GM12801 (cell line): Measurements from ENCODE around the gene HIPK2.

ENCODE experiments used
- TF ChIP-seq, protein P1 (sequence below): IDR thresholded peaks from one replicate; pipeline ENCODE4 v1.5.1; 2011; ENCODE audit warnings: control low read depth; ENCODE audit not compliant: insufficient read length; ENCODE audit errors: extremely low read depth

The HIPK2 gene

DNA sequence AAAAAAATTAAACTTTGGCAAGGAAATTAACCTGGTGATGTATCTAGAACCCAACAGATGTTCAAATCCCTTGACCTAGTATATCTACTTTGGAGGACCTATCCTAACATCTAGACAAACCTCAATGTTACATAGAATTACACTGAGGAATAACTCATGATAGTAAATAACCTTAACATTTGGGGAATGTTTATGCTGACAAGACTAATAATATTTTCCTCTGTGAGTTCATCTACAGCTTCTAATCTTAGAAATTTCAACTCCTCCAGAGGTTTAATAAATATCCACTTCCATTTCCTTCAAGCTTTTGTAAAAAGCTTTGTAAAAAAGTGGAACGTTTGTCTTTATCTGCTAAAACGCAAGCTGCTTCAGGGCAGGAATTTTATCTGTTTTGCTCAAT, 12.7 kb downstream of the HIPK2 start:
- TF ChIP-seq, protein P1, sequence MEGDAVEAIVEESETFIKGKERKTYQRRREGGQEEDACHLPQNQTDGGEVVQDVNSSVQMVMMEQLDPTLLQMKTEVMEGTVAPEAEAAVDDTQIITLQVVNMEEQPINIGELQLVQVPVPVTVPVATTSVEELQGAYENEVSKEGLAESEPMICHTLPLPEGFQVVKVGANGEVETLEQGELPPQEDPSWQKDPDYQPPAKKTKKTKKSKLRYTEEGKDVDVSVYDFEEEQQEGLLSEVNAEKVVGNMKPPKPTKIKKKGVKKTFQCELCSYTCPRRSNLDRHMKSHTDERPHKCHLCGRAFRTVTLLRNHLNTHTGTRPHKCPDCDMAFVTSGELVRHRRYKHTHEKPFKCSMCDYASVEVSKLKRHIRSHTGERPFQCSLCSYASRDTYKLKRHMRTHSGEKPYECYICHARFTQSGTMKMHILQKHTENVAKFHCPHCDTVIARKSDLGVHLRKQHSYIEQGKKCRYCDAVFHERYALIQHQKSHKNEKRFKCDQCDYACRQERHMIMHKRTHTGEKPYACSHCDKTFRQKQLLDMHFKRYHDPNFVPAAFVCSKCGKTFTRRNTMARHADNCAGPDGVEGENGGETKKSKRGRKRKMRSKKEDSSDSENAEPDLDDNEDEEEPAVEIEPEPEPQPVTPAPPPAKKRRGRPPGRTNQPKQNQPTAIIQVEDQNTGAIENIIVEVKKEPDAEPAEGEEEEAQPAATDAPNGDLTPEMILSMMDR = no peak

DNA sequence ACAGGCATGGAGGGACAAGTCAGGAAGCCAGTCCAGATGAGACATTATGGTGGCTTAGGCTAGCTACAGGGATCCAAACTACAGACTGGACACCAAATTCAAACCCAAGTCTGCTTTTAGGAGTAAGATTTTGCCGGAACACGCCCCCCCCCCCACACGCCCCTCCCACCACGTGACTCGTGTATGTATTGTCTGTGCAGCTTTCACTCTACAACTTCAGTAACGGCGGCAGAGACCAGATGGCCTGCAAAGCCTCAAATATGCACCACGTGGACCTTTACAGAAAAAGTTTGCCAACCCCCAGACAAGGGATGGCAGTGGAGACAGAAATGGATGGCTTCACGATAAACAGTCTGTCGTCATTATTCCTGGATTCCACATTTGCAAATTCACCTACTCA, 14.5 kb downstream of the HIPK2 start:
- TF ChIP-seq, protein P1 = no peak

DNA sequence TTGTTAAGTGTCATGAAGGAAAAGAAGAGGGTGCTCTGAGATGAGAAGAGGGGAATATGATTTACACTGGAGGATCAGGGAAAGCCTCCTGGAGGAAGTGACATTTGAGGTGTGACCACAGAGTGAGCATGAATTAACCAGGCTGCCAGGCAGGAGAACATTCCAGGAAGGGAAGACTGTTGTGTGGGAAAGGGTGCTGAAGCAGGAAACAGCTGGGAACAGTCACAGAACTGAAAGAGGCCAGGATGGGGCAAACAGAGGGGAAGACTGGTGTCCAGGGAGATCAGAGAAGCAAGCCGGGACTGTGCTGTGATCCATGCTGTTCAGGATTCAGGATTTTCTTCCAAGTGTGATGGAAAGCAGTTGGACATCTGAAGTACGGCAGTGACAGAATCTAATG, 14.9 kb downstream of the HIPK2 start:
- TF ChIP-seq, protein P1 = no peak

DNA sequence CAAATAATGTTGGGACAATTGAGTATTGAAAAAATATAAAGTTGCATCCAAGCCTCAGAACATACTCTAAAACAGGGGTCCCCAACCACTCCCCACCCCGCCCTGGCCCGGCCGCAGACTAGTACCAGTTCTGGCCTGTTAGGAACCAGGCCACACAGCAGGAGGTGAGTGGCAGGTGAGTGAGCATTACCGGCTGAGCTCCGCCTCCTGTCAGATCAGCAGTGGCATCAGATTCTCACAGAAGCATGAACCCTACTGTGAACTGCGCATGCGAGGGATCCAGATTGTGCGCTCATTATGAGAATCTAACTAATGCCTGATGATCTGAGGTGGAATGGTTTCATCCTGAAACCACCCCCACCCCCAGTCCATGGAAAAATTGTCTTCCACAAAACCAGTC, 19.4 kb downstream of the HIPK2 start:
- TF ChIP-seq, protein P1 = no peak

DNA sequence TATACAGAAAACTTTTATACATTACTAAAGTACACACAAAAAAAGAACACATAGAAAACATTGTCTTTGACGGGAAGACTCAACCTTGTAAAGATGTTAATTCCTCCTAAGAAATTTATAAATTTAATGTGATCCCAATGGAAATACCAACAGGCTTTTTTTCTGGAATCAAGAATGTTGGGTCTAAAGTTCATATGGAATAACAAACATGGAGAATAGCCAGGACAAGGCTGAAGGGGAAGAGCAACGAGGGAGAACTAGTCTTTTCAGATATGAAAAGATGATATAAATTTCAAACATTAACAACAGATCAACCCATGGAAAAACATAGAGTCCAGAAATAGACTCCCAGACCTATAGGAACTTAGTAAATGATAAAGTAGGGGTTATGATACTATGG, 19.8 kb downstream of the HIPK2 start:
- TF ChIP-seq, protein P1 = no peak

DNA sequence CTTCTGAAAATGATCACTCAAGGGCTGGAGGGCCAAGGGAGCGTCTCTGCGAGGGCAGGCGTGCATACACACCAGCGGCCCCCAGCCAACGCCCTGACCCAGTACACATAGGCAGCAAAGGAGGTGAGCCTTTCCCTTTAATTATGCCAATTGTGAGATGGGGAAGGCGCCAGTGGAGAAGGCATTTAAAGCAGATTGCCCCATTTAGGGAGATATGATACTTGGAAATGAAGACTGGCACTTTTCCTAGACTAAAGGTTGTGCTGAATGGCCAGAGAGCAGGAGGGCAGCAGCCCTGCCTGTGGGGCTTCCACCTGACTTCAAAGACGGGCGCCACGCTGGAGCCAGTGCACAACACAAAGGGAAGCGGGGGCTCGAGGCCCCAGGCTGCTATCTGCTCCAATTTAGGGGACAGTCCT, 24.1 kb downstream of the HIPK2 start:
- TF ChIP-seq, protein P1 = no peak

DNA sequence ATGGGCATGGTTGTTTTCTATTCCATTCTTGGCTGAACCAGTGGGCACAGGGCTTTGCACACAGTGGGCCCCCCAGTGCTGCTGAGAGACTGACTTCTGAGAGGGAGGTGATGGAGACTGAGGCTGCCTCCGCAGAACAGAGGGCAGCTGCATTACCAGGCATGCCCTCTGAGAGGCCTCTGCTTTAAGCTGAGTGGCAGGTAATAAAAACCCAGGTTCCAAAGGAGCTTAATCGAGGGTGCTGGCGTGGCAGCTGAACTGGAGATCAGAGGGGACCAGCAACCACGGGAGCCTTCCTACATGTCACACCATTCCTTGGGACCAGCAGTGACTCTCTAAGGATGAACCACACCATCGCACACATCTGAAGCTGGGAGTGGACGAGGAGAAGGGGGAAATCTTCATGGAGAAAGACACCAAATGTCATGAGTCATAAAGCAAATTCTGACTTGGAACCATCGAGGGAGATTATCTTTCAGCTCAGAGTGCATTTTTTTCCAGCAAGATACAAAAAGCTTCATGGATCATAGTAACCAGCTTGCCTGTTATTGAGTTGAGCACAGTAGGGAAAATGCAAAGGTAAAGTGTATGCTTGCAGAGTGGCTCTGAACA, 24.6 kb downstream of the HIPK2 start:
- TF ChIP-seq, protein P1 = no peak

DNA sequence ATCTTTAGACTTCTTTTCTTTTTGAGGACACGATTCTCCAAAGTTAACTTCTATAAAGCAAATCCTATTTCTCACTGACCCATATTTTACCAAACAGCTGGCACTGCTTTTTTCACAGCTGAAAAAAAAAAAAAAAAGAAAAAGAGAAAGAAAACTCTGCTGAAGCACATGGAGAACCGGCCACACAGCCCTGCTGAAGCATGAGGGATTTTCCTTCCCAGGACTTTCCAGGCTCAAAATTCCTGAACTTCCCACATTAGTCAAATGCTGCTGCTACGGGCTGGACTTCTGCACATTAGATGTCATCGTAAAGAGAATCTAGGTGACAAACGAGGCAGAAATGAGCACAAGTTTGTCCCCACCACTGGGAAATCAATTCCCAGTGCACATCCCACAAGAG, 25.2 kb downstream of the HIPK2 start:
- TF ChIP-seq, protein P1 = no peak
